Stimulated activated CD4-positive, alpha-beta T cell treated with anti-CD3 and anti-CD28 coated beads, Interleukin-12 subunit alpha, Interleukin-12 subunit beta, amount 100 ng/mL, for 4 hours (primary cell): Measurements from ENCODE around the gene TMPRSS4.

Experiments
- DNase-seq: peaks from one replicate; pipeline ENCODE4 v3.0.0-alpha.2; 2020

TMPRSS4 gene

DNA sequence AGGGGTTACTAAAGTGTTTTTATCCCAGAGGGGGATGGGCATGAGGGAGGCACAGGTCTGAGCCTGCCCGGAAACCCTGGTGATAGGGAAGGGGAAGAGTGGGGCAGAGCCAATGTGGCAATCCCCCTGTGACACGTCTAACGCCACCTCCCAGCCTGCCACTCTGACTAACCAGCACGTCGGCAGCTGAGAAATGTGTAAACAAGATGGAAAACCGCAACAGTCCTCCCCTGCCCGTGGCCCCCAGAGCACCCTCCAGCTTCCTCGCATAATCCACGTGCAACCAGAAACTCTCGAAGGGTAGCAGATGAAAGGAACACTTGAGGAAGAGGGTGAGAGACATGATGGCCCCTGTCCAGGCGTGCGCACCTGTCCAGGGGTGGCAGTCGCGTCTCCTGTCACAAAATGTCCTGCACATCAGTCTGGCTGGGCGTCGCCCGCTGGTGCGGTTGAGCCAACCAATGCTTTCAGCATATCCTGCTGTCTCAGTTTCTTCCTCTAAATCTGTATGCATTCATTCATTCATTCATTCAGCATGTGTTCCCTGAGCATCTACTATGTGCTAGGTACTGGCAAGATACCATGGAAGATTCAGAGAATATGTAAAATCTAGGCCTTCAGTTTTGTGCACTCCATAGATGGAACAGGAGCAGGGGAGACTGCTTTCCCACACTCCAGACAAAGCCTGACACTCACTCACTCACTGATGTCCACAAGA lies 4.5 kb downstream of the TMPRSS4 start:
- no peak for DNase-seq

DNA sequence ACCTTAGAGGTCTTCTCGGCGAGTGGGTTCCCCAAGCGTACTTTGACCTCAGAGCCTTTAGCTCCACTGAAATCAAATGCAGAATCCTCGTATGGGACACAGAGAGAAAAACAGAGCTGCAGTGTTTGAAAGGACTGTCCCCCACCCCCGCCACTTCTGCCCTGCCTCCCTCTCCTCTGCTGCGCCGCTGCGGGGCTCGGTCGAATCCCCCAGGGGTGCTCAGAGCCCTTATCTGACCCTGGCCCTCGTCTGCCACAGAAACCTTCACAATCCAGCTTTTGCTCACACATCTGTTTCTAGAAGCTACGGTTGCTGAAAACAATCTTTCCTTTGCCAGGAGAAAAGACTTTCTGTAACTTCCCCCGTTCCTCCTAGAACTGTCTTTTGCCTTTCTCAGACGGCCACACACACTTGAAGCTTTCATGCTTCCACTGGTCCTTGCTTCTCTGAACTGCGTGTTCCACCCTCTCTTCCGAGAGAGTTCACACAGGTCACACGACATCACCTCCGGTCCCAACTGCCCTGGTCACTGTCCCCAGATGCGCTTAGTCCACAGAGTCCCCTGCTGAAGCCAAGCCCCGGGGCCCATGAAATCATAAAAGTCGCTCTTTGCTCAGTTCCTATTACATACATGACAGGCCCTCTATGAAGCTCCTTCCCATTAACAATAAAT lies 6.1 kb downstream of the TMPRSS4 start:
- DNase-seq, result no peak

DNA sequence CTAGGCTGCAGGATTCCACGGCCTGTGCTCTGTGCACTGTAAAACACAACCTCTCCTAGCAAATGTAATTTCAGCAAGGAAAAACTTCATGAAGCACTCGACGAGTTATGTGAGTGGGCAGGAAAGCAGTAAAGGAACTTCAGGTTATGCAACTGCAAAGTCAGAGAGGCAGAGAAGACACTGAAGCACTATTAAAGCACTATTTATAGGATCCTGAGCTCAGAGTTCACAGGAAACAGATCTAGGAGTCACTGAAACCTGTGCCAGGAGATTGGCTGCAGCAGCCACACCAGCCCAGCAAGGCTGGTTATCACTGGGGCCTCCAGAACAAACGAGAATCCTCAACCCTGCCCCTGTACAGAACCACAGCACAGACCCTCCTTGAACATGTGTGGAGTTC lies 7.4 kb downstream of the TMPRSS4 start:
- DNase-seq, result no peak

DNA sequence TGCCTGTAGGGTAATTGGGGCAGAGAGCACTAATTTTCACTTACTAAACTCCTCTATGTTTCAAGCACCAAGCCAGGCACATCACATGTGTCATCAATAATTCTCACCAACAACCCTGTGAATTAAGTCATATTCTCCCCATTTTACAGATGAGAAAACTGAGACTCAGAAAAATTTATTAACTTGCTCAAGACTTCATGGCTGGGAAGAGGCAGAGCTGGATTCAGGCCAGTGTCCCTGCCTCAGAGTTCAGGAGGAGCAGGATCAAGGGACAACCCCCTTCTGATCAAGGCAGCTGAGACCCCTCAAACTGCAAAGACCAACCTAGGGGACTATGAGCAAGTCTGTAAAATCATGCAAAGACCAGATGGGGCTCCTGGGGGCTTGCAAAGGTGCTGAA lies 7.8 kb downstream of the TMPRSS4 start:
- DNase-seq, result no peak

DNA sequence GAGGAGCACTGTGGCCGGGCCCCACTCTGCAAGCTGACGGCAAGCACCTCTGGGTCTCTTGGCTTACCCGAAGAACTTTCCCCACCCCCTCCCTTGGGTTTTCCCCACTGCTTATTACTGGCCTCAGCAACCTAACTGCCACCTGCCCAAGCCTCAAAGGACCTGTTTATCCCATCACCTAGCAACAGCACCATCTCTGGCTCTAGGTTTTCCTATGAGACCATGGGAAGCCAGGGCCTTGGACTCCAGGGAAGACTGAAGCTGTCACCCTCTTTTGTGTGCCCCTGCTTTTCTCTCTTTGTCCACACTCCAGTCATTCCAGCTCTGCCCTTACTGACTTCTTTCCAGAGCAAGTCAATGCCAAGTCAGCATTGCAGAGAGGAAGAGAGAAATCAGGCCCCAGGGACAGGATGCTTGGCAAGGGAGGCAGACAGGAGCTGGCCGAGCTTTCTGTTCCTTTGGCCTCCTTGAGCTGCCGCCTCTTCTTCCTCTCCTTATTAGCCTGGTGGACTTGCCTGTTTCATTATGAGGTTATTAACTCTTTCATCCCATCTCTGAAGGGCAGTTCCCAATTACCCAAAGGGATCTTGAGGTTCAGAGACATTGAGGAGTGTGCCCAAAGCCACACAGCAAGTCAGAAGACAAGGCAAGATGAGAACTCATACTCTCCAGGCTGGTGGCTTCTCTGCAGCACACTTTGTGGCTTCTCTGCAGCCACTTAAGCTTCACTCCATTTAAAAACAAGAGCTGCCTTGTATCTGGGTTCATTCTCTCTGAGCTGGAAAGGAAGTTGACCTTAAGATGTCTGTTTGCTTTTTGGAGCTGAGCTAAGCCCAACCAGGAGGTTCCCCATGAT lies 10.3 kb downstream of the TMPRSS4 start, which contains the start of gene SMIM35:
SMIM35 (minus strand) TSS at position 51 of the 856 bp plus-strand sequence. CDS start 206 bp downstream, outside the sequence.
- DNase-seq, result no peak

DNA sequence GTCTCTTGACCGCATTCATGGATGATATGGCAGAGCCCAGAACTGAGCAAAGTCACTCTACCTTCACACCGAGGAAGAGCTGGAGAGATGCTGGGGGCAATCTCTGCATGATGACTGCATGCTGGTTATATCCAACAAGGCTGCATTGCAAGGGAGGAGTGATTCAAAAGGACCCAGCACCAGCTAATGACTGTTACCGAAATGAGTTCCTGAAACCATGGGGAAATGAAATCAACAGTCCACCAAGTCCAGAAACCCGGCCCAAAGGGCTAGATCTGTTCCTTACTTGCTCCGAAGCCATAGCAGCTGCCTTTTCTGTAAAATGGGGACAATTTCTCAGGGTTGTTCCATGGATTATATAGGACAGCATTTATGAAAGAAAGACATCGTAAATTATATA lies 11.1 kb downstream of the TMPRSS4 start:
- DNase-seq, result no peak

DNA sequence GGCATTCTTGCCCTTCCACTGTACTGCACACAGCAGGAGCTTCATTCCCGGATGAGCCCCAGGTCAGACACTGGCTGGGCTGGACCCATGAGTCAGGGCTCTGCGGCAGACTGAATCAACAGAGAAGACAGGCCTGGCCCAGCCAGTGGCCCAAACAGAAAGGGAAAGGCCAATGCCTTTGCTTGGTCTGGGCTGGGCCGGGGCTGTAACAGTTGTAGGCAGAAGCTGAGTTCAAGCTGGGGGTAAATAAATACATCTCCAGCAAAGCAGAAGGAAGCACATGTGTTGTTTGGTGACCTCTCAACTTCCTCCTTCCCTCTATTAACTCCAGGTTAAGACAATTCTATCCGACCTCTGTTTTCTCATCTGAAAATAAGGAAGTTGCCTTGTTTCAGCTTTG lies 11.7 kb downstream of the TMPRSS4 start:
- no peak for DNase-seq

DNA sequence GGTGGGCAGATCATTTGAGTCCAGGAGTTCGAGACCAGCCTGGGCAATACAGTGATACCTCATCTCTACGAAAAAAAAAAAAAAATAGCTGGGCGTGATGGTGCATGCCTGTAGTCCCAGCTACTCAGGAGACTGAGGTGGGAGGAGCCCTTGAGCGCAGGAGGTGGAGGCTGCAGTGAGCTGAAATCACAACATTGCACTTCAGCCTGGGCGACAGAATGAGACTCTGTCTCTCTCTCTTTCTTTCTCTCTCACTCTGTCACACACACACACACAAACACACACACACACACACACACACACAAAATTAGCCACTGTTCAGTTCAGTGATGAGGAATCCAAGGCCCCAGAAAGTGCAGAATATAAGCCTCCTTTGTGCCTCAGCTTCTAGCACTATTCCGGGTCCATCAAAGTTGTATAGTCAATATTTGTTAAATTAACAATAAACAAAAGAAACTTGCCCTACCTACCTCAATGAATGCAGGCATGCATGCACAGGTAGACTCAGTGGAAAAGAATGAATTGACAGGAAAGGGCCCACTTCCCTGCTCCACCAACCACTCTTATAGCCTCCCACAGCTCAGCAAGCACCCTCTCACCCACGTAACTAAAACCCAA lies 13.8 kb downstream of the TMPRSS4 start:
- no peak for DNase-seq

DNA sequence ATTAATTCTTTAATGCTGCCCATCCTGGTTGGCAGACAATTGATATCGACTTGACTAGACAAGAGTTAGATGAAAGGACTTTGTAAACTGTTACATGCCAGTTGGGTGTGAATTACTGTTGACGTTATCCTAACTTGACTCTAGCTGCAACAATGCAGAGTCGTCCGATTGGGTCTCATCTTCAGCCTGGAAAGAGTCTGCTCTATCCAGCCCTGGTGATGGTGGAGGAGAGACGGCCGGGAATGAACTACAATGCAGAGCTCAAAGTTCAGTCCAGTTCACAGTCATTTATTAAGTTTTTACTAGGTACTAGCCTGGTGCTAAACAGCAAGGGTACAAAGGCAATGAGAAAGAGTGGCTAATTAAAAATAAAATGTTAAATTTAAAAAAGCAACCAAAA lies 14.8 kb downstream of the TMPRSS4 start:
- DNase-seq, result no peak

DNA sequence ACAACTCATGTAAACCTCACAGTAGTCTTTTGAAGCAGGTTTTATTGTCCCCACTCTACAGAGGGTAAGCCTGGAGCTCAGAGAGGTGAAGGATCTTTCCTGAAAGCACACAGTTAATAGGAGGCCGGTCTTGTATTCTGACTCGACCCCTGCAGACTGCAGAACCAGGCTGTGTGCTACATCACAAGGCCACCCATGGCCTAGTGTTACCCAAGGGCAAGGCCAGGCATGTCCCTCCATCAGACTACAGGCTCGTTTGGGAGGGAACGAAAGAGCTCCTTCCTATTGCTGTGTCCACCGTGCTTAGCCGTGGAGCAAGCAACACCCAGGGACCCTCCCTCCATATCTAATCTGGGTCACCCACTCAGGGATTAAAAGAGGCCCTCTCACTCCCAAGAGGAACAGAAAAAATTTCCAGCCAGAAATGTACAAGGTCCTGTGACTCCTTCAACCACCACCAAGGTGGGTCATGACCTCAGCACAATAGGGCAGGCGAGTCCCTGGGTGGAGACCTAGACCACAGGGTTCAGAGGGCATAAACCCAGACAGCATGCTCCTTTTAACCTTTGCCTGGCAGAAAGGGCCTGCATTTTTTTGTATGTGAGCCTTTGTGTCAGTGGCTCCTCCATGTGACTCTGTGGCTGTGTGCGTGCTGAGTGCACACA lies 16.2 kb downstream of the TMPRSS4 start:
- no peak for DNase-seq

DNA sequence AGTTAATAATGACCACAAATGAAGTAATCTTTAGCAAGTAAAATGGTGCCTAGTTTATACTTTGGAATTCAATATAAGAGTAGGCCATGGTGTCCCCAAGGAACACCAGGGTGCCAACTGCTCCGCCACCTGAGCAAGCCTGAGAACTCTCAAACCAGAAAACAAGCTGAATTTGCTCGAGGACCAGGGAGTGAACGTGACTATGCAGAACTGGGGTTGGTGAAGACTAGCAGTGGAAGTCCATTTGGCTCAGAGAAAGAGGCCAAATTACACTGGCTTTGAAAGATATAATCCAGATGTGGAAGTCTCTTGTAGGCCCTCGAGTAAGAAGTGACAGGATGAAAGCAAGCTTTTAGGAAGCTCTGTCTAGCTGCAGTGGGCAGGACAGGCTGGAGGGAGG lies 18.6 kb downstream of the TMPRSS4 start:
- DNase-seq, result no peak

DNA sequence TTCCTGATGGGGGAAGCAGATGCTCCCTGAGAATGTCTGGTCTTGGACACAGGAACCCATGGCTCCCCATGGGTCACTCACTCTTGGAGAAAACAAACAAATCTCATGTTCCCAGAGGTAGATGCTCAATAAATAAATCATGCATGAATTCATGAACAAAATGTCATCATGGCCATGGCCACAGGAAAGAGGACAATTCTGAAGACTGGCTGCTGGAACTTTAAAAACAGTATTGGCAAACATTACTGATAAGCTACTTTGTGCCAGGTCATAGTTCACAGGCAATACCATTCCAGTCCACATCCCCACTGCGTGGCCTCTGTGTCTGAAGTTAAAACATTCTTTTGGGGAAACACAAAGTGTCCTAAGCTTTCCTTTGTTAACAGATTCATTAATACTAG lies 19.1 kb downstream of the TMPRSS4 start:
- DNase-seq, result no peak

DNA sequence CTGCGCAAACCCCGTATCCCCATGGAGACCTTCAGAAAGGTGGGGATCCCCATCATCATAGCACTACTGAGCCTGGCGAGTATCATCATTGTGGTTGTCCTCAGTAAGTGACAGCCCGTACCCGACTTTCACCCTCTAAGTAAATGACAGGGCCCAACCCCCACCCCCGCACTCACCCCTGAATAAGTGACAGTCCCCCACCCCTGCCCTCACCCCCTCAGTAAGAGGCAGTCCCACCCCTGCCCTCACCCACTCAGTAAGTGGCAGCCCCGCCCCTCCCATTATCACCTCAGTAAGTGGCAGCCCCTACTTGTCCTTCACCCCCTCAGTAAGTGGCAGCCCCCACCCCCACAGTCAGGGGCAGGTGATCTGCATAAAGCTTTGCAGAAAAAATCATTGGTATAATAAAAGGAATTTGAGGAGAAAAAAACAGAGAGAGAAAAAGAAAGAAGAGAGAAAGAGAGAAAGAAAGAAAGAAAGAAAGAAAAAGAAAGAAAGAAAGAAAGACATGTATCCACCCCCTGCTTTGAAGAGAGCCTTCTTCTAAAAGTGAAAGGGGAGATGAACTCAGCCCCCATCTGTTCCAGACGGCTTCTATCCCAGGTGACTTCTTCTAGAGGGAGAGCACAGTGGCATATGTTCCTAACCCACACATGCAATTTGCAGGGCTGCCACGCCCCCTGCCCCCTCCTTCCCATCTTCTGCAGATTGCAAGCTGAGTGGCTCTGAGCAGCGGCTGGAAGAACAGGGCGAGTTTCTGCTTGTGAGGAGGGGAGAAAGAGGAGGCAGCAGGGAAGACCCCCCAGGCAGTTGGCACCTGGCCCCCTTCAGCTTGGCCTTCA lies 22.3 kb downstream of the TMPRSS4 start:
- no peak for DNase-seq

DNA sequence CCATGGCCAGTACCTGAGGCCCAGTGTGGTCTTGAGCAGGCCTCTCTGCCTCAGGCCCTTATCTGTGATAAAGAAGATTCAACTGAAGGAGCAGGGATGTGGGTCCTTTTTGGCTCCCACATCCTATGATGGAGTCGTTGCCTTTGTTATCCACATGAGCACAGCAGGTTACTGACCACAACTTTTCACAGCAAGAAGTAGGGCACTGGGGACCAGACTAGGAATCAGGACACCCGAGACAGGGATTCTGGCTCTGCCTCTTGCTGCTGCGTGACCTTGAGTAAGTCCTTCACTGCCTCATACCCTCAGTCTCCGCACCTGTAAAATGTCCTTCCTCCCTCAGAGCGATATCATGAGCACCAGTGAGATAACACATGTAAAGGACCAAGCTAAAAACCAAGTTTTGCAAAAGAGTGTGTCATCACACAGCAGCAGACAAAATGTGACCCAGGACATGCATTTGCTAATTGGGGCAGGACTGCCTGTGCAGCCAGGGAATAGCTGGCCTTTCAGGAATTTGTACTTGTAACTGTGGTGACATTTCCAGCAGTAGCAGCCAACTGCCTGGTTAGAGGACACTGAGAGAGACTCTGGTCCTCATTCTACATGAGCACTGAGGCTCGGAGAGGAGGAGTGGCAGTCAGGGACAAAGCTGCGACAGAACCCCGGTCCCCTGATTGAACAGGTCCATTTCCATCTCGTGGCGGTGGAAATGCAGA lies 23.1 kb downstream of the TMPRSS4 start:
- DNase-seq, result no peak

DNA sequence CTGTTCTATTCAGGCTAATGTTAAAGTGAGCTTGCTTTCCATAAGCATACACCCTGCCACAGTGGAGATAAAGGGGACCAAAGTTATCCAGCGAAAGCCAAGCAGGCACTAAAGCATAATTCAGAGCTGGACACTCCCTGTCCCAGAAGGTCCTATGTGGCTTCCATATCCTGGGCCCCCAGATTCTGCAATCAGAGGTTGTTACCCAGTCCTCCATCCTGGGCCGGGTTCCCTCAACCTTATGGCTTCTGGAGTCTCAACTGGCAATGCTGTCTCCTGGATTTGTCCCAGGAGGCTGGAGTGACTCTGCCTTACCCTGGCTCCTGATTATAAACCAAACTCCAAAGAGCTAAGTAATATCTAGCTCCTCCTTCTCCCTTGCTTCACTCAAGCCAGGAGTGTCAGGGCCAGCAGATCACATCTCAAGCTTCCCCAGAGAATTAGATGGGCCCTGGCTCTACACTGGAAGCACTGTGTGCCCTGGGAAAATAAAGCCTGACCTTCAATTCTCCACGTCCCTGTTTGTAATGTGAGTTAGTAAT lies 23.9 kb downstream of the TMPRSS4 start:
- no peak for DNase-seq

DNA sequence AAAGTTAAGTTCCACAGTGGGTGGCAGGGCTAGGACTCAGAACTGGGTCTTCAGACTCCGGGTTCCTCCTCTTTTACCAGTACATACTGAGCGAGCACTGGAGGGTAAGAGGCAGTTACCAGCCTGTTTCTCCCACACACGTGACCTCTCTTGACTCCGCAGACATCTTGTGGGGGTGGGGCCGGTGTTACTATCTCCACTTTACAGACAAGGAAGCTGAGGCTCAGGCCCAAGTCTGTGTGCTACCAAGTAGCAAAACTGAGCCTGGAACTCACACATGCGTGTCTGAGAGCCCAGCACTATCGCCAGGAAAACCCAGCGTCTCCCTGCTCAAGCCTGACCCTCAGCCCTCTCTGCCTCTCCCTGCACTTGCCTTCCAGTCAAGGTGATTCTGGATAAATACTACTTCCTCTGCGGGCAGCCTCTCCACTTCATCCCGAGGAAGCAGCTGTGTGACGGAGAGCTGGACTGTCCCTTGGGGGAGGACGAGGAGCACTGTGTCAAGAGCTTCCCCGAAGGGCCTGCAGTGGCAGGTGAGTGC lies 25.9 kb downstream of the TMPRSS4 start:
- no peak for DNase-seq

DNA sequence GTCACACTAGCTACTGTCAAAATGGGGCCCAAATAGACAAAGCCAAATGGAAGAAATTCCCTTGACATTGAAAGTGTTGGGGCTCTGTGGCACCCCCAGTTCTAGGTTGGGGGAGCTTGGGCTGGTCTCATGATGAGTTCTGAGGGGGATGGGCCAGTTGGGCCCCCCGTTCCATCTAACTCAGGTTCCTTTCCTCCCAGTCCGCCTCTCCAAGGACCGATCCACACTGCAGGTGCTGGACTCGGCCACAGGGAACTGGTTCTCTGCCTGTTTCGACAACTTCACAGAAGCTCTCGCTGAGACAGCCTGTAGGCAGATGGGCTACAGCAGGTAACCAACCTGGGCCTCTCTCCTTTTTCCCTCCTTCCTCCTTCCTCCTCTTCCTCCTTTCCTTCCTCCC lies 27.6 kb downstream of the TMPRSS4 start:
- no peak for DNase-seq

DNA sequence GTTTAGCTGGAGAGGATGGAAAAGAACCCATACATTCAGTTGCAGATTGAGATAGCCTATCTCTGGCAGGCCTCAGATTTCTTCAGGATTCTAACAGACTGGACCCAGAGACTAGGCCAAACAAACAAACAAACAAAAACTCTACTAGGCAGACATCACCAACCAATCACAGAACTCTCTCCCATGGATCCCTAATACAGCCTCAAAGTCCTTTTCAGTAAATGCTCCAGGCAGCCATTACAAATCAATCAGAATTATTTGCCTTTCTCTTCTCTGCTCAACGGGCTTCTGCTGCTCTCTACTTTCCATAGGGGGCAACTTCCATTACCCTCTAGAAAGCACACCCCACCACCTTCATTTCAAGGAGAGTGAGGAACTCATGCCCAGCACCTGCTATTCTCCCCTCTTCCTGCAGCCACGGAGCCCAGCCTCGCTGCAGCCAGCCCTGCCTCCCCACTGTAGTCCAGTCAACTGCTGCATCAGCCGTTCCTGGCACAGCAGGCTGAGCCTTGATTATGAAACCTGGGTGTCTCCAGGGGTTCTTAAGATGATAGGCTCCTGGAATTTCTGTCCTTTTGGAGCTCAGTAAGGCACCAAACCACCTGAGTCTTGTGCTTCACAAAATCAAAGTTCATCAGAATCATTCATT lies 28.9 kb downstream of the TMPRSS4 start:
- DNase-seq, result no peak

DNA sequence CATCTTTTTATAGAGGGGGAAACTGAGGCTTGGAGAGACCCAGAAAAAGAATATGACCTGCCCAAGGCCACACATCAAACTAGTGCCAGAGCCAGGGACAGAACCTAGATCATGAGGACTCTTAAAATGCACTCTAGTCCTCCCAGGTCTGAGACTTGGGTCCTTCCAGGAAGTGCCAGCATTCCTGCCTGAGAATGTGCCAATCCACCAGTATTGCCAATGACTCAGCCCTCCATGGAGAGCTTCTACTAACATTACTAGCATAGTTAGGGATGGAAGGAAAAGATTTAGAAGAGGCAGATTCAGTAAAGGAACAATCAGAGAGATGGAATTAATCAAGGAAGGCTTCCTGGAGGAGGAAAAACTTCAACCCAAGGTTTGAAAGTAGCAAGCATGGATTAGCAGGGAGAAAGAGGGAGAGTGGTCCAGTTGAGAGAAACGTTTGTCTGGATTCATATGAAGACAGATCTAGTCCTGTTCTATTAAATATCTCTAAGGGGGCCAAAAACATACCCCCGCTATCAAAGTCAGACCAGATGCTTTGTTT lies 30.0 kb downstream of the TMPRSS4 start:
- no peak for DNase-seq

DNA sequence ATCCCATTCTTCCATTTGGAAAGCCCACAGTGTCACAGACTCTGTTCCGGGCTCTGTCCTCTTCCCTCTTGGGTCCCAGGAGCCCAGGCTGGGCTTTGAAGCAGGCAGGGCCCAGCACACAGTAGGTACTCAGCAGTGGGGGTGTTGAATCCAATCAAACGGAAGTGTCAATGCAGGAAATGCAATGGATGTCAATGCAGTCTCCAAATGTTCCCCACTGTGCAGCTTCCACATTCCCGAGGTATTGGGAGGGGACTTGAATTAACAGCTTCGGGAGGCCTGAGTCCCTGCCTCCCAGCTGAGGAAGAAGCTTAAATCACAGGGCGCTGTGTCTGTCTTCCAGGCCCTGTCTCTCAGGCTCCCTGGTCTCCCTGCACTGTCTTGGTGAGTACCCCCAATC lies 31.6 kb downstream of the TMPRSS4 start:
- DNase-seq, result no peak
